ENCODE data around the gene TANC1. TPM values are rescaled to one million over a fixed set of nuclear protein-coding genes. Genes with fewer than 3 reads are reported as not detected.

The TANC1 gene
- total and polyA plus RNA-seq, 2 experiments from 2014 or later = 2.8 to 9.5 TPM

- no peak for ATAC-seq
- no peaks in the 10 kb centered on the region; the same call in 2 of the 3 replicates for H3K4me1 Mint-ChIP-seq
- no peaks in the 10 kb centered on the region for H3K79me2 ChIP-seq (replicated peaks; ENCODE audit: insufficient read depth)
- no peaks in the 10 kb centered on the region for H3K36me3 Mint-ChIP-seq (ENCODE audit: low read depth)
- TF ChIP-seq JUNB (IDR thresholded peaks at IDR 0.05; ENCODE audit: unreplicated experiment) (no peak), ZNF462 (CRISPR knock-in tag; IDR thresholded peaks at IDR 0.05) (no peak), POLR2AphosphoS5 (IDR thresholded peaks at IDR 0.05; ENCODE audit: low read depth) (no peak), EZH2 (IDR thresholded peaks at IDR 0.05; ENCODE audit: low read depth, unreplicated experiment) (no peak), ZNF114 (CRISPR knock-in tag; IDR thresholded peaks at IDR 0.05) (no peak), REST (IDR thresholded peaks at IDR 0.05; ENCODE audit: unreplicated experiment) (no peak), EZH2phosphoT487 (IDR thresholded peaks at IDR 0.05; ENCODE audit: unreplicated experiment) (no peak), ETS1 (IDR thresholded peaks at IDR 0.05) (no peak), CTCF (conservative IDR thresholded peaks at IDR 0.05; ENCODE audit: low read depth in 2 of 2) (no peak), ZNF331 (CRISPR knock-in tag; IDR thresholded peaks at IDR 0.05; ENCODE audit: low read depth) (no peak), NANOG (IDR thresholded peaks at IDR 0.05; ENCODE audit: borderline replicate concordance) (no peak), STAT1 (IDR thresholded peaks at IDR 0.05; ENCODE audit: unreplicated experiment) (no peak), CREB1 (CRISPR knock-in tag; IDR thresholded peaks at IDR 0.05; ENCODE audit: low read depth) (no peak)
- H3K36me3 ChIP-seq (ENCODE audit: insufficient read depth) = no peaks in the 10 kb centered on the region
- no peaks in the 10 kb centered on the region for H3K4me1 ChIP-seq (ENCODE audit: insufficient read depth)
- H3K27ac ChIP-seq (ENCODE audit: low read depth) = no peak overlapping the region
- H2AFZ ChIP-seq = no peak overlapping the region
- no peaks in the 10 kb centered on the region for H3K27me3 ChIP-seq (ENCODE audit: insufficient read depth)
- no peaks in the 10 kb centered on the region for H3K27me3 Mint-ChIP-seq (ENCODE audit: insufficient read depth, low read depth, poor library complexity)
- H4K20me1 ChIP-seq (replicated peaks; ENCODE audit: insufficient read depth) = no peaks in the 10 kb centered on the region
- no peak overlapping the region for H3K27ac Mint-ChIP-seq
- H3F3A ChIP-seq (replicated peaks; ENCODE audit: low read depth) = no peaks in the 10 kb centered on the region
- no peaks in the 10 kb centered on the region for H3K9me2 ChIP-seq (ENCODE audit: insufficient read depth)
- H3K9me3 Mint-ChIP-seq = no peaks in the 10 kb centered on the region
- no peak overlapping the region for H3K4me2 ChIP-seq
- H3K4me3 Mint-ChIP-seq = no peak overlapping the region
- no peak overlapping the region for H3K4me3 ChIP-seq
- no peak for DNase-seq (ENCODE audit: low spot score)
Measured at GRCh38 chr2:159082119-159082518, 113.7 kb downstream of the TANC1 start.
